GM21576 (cell line): ENCODE data around the gene DOCK11.
"Not testable (repeated sequence)": the region's sequence is repeated elsewhere in the genome, so short reads cannot be mapped to it uniquely, and the experiment has no call there.

ENCODE experiments used
- ATAC-seq: cut with Tn5 transposase; IDR thresholded peaks from one replicate; pipeline ENCODE4 v1.9.1; 2021; ENCODE audit warnings: mild to moderate bottlenecking, moderate library complexity; ENCODE audit not compliant: unreplicated experiment

DOCK11 gene

DNA sequence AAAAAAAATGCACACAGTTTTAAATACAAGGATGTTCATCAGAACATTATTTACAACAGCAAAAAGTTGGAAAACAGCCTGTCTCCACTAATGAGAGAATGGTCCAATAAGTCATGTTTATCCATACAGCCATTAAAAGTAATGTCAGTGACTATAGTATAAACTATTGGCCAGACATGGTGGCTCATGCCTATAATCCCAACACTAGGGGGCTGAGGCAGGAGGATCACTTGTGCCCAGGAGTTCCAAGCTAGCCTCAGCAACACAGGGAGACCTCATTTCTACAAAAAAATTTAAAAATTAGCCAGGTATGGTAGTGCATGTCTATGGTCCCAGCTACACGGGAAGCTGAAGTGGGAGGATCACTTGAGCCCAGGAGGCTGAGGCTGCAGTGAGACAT is 183.7 kb downstream of the DOCK11 start:
- ATAC-seq = no peak

DNA sequence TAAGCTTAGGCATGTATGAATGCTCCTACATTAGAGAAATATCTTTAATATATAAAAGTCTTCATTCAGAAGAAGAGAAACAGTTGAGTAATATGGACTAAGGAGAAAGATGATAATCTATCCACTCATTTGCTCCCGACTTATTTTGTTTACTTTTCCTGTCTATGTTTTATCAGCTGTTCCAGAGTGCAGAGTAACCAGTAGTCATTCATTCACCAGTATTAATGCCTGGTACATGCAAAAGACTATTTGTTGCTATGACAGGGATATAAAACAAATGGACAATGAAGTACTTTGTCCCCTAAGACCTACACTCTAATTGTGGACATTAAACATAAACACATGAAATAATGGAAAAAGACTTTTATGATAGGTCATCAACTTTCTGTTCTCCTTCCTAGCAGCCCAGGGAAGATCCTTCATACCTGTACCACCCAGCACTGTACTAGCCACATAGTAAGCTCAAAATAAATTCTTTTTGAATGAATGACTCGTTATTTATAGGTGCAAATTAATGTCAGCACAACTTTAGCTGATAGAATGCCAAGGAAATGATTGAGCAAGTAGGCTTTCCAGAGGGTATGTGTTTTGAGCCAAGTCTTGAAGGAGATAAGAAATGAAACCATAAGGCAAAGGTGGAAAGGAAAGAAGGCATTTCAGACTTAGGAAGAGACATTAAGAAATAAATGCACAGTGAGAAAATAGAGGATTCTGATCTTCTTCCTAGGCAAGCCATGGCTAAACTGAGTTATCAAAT is 186.8 kb downstream of the DOCK11 start:
- no peak for ATAC-seq

DNA sequence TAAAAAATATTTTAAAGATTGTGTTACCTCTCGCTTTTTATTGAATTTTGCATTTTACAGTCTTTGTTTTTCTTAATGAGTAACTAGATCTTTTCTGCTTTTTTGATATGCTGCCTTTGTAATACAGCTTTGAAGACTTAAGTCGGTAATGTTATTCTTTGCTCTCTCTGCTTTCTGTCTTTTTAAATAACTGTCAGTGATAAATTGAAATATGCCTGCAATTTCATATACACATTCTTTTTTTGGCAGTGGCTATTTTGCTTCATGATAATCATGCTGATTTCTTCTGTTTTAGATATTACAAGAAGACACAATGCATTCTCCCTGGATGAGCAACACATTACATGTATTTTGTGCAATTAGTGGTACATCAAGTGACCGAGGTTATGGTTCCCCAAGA is 189.8 kb downstream of the DOCK11 start:
- ATAC-seq = no peak

DNA sequence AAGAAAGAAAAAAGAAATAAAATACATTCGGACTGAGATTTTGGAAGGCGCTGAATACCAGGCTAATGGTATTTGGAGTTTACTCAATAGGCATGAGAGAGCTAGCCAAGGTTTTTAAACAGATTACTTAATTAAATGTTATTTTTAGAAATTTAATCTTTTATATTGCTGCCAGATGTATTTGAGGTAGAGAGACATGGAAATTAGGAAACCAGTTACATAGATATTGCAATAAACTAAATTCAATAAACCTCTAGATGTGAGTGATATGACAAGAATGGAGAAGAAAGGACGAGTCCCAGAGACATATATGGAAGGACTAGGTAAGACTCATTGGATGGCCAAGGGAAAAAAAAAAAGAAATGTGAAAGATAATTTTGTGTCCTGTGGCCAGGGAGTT is 193.3 kb downstream of the DOCK11 start:
- ATAC-seq = no peak

DNA sequence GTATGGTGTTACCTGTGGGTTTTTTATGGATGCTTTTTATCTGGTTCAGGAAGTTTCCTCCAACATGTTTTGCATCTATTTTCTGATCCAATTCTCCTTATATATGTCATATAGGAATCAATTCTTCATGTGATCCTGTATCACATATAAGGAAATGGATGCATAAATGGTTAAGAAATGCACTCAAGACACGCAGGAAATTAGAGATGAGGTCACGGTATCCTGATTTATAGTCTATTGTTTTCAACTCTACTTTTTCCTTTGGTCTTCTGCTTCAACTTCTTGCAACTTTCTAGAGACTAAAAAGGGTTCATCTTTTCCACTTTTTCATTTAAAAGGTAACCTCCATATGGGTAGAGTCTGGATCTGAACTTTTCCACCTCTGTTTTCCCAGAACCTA is 198.2 kb downstream of the DOCK11 start:
- no peak for ATAC-seq

DNA sequence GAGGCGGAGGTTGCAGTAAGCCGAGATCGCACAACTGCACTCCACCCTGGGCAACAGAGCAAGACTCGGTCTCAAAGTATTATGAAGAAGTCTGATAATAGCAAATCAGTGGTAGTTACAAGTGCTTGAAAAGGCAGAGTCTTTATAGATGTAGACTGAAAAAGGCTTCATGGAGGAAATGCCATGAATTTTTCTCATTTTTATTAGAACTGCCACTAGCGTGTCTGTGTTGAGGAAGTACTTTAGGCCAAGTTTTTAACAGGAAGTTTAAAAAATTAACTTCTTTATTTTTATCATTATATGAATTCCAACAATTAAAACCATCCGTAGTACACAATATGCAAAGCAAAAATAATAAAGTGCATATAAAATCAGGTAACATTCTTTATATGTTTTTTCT is 199.0 kb downstream of the DOCK11 start:
- ATAC-seq = no peak

DNA sequence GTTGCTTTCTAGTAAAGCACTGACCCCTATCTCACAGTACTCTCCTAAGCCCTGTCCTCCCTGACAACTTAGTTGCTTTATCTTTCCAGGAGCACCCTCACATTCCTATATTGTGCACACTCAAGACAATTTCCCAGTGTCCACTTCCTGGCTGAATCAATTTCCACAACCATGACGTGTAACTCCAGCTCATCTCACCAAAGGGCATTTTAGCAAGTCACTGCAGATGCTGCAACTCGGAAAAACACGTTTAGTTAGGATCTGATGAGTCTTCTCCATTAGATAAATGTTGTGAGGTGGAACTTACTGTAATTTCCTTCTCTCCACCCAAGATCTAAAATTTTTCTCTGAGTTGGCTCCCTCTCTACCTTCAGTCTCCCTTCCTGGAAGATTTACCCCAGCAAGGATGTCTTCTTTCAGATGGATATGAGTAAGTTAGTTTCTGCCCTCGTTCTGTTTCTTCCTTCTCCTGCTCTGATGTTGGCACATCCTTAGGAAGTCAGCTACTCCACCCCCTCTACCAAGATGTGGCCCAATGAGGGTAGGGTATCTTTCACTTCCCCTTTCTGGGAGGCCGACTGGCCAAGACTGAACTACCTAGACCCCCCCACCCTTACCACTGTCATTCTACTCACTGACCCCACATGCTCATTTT is 203.0 kb downstream of the DOCK11 start:
- ATAC-seq = no peak

DNA sequence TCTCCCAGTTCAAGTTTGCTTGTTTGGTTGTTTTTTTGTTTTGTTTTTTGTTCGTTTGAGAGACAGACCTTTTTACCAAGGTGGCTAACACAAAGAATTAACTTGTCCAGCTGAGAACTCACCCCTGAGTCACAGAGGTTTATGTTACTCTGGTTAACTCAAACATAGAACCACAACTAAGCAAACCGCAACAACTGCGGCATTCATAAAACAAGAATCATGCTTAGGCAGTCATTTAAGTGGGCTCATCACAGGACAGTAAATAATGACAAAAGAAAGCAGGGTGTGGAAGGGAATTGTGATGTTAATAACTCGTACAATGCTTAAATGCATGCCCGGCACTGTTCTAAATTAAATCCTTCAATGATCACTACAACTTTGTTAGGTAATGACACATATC is 207.1 kb downstream of the DOCK11 start:
- no peak for ATAC-seq

DNA sequence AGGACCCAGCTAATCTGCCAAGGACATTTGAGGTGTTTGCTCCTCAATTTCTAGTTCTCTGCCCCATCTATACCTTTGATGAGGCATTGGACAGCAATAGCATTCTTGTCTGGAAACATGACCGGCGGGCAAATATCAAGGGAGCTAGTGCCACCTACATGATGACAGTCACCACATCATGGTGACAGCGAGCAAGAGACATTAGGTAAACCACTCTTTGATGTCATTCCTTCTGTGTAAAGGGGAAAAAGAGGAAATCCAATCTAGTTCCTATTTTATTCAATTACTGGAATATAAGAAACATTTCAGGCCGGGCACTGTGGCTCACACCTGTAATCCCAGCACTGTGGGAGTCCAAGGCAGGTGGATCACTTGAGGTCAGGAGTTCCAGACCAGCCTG is 211.1 kb downstream of the DOCK11 start:
- no peak for ATAC-seq

DNA sequence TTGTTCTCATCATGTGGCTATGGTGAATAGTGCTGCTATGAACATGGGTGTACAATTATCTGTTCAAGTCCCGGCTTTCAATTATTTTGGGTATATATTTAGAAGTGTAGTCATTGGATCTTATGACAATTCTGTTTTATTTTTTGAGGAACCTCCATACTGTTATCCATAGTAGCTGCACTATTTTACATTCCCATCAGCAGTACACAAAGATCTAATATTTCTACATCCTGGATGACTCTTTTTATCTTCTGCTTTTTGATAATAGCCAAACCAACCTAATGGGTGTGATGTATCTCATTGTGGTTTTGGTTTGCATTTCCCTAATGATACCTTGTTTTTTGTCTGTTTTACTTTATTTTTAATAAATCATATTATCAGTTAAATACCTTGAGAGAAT is 218.9 kb downstream of the DOCK11 start:
- ATAC-seq = no peak

DNA sequence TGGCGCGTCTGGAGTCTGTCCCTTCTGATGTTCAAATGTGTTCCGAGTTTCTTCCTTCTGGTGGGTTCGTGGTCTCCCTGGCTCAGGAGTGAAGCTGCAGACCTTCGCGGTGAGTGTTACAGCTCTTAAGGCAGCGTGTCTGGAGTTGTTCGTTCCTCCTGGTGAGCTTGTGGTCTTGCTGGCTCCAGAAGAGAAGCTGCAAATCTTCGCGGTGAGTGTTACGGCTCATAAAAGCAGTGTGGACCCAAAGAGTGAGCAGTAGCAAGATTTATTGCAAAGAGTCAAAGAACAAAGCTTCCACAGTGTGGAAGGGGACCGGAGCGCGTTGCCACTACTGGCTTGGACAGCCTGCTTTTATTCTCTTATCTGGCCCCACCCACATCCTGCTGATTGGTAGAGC is 220.3 kb downstream of the DOCK11 start:
- ATAC-seq = not testable (repeated sequence)

DNA sequence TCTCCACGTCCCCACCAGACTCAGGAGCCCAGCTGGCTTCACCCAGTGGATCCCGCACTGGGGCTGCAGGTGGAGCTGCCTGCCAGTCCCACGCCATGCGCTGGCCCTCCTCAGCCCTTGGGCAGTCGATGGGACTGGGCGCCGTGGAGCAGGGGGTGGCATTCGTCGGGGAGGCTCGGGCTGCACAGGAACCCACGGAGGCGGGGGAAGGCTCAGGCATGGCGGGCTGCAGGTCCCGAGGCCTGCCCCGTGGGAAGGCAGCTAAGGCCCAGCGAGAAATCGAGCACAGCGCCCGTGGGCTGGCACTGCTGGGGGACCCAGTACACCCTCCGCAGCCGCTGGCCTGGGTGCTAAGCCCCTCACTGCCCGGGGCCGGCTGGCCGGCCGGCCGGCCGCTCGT is 221.2 kb downstream of the DOCK11 start:
- not testable (repeated sequence) for ATAC-seq

DNA sequence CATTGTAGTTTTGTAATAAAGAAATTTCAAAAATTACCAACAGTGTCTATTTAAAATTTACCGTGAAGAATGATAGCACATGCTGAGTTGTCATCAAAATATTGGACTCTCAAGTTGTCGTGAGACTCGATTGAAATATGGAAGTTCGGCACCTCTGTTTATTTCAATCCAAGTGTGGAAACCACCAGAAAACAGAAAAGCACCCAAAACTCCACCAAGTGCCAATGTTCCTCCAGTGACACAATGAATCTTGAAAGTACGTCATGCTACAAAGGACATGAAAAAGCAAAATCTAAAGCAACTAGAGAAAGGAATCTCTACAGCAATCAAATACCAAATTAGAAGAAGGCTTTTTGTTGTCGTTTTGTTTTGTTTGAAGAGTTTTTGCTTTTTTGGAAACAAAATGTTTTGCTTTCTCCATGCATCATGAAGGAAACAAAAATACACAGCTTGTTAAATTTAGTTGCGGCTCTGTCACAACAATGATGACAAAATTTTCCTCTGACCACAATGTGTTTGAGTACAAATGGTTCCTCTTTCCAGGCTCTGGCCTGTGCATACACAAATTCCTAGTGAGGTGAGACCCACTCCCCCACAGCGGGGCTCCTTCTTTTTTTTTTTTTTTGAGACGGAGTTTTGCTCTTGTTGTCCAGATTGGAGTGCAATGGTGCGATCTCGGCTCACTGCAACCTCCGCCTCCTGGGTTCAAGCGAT is 222.2 kb downstream of the DOCK11 start:
- ATAC-seq = no peak

DNA sequence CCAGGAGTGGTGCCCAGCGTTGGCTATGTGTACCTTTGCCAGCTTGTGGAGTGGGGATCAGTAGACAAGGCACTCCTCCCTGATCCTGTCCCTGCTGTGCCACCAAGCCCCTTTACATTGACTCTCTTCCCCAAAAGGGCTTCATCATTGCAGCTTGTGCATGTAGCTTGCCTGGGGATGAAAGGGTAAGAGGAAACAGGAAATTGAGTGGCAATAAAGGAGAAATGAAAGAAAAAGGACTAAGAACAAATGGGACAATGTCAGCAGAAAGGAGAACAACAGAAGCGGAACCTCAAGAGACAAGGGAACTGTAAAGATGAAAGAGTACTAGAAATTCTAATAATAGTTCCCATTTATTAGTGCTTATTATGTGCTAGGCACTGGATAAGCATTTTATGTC is 223.1 kb downstream of the DOCK11 start:
- ATAC-seq = no peak

DNA sequence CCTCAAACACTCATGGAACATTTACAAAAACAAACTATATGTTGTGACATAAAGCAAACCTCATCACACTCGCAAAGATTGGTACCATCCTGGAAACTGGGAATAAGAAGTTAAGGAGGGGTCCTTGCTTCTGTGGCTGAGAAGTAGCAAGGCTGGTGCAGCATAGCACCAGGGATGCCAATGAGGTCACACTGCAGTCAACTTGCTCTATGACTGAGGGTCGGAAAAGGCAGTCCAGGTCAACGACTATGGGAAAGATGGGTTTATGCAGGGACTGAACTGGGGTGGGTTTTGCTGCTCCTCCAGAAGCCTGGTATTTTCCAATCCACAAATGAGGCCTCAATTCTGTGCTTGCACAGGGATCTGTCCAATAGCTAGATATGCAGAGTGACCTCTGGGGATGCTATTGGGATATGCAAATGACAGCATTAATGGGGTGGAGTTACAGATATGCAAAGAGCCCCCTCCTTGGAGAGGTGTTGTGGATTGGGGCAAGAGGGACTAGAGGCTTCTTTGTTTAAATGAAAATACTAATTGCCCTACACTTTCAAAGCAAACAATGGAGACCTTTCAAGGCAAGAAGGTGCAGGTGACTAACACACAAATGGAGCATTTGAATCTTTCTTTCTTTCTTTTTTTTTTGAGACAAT is 224.6 kb downstream of the DOCK11 start:
- ATAC-seq = no peak

DNA sequence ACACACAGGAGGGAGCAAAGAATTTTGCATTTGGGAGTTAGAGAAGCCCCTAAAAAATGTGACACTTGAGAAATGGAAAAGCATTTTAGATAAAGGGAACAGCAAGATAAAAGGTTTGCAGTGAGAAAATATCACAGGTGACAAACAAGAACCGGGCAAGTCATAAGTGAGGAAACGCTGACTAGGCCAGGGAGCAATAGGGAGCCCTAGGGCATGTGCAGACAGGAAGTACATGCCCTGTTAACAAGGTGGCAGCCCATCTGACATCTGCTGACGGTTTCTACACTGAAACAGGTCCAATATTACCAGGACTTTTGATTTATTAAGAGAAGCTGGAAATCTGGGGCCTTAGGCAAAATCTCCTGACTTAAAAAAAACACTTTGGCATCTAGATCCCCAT is 227.8 kb downstream of the DOCK11 start:
- no peak for ATAC-seq

DNA sequence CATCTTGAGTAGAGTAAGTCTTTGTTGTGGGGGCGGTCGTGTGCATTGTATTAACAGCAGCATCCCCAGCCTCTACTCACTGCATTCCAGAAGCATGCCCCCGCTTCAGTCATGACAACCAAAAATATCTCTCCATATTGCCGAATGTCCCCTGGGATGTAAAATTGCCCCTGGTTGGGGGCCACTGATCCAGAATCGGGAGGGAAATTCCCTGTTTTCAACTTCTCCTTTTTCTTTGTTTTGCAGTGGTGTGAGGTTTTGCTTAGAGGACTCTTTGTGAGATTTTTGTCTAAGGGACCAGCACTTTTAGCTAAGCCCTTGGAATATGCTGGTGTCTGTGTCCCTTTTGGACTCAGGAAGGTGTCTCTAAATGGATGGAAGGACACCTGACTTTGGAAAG is 228.8 kb downstream of the DOCK11 start:
- ATAC-seq = no peak

DNA sequence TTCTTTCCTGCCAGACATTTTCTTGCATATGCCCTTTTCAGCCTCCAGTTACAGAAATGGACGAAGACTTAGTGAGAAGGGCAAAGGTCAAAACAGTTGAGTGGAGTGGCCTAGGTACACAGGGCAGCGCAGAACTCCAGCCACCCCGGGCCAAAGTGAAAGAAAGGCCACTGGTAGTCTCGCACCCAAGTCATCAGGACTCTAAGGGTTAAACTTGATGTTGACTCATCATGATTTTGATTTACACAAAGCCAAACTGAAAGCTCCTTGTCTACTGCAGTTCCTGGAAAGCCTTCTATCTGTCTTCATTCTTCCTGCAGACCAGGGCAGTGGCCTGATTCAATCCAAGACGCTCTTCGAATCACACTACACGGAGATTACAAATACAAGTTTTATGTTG is 229.2 kb downstream of the DOCK11 start:
- no peak for ATAC-seq

DNA sequence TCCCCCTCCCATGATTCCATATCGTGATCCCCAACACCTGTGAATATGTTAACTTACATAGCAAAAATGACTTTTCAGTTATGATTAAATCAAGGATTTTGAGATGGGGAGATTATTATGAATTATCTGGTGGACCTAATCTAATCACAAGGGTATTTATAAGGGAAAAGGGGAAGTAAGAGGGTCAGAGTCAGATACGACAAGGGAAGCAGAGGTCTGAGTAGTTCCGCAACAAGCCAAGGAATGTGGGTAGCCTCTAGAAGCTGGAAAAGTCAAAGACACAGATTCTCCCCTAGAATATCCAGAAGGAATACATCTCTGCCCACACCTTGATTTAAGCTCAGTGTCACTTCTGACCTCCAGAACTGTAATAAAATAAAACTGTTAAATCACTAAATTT is 230.8 kb downstream of the DOCK11 start:
- no peak for ATAC-seq

DNA sequence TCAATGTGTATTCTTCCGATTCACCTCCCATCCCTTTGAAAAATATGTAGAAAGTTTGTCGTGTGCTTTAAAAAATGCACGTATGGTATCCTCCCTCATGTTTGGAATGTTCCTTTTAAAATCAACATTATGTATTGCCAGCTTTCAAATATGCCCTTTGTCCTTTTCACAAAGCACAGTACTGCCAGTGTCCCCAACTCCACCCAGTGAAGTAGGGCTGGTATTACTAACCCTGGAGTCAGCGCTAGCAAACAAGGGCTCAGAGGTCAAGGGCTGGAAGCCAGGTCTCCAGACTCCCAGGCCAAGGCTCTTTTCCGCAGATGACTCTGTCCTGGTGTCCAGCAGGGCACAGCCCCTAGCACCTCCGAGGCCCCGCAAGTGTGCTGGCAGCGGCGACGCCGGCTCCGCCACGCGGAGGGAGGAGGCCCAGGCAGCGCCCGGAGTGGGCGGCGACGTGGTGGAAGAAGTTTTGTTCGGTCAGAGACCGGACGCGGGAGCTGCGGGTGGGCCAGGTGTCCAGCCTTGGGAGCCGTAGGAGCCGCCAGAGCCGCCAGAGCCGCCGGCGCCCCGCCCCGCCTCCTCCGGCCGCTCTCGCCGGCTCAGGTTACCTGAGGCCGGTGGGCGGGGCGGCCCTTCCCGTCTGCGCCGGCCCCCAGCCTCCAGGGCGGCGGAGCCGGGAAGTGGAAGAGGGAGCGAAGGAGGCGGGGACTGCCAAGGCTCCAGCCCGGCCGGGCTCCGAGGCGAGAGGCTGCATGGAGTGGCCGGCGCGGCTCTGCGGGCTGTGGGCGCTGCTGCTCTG is 231.5 kb downstream of the DOCK11 start, which contains the start of gene IL13RA1:
Gene IL13RA1 (plus strand): TSS at position 720 of the 799 bp plus-strand sequence. CDS start 33 bp downstream, at position 753.
- ATAC-seq = no peak
